MCF 10A (cell line): ENCODE data around the gene TMEM218. TPM values are rescaled to one million over a fixed set of nuclear protein-coding genes. Genes with fewer than 3 reads are reported as not detected.

Experiments used
- BruUV-seq: library from RNA; stranded (reverse); fragments of 400-500 nt; replicated peaks from 2 replicates; lab custom pipeline; 2021; lab: Mats Ljungman, UMichigan
- CTCF ChIA-PET: fragments of 300-600 bp; sonication (Branson Sonifier 250); formaldehyde crosslinking; extraction: SDS; loops from one replicate; lab custom pipeline; 2021; ENCODE audit warnings: antibody characterized with exemption, inconsistent platforms; lab: Yijun Ruan, JAX
- POLR2A ChIA-PET: fragments of 300-600, 350-650 bp; sonication (Branson Sonifier 250); formaldehyde crosslinking; extraction: SDS; loops from one replicate; lab custom pipeline; 2020; ENCODE audit warnings: antibody characterized with exemption, inconsistent platforms; lab: Yijun Ruan, JAX
- DNase-seq: peaks from one replicate; pipeline ENCODE4 v3.0.0-alpha.2; 2018; ENCODE audit not compliant: unreplicated experiment
- H3K27ac Mint-ChIP-seq: one replicate; pipeline ENCODE4 v1.8.0; 2022; ENCODE audit warnings: mild to moderate bottlenecking, low read depth, mixed read lengths; ENCODE audit not compliant: unreplicated experiment
- H3K27me3 Mint-ChIP-seq: one replicate; pipeline ENCODE4 v1.8.0; 2022; ENCODE audit warnings: mixed read lengths; ENCODE audit not compliant: insufficient read depth, unreplicated experiment
- H3K36me3 Mint-ChIP-seq: one replicate; pipeline ENCODE4 v1.8.0; 2022; ENCODE audit warnings: mild to moderate bottlenecking, moderate library complexity, mixed read lengths; ENCODE audit not compliant: insufficient read depth, unreplicated experiment
- H3K4me1 Mint-ChIP-seq: one replicate; pipeline ENCODE4 v1.8.0; 2022; ENCODE audit warnings: mixed read lengths; ENCODE audit not compliant: insufficient read depth, unreplicated experiment
- H3K4me3 Mint-ChIP-seq: one replicate; pipeline ENCODE4 v1.8.0; 2022; ENCODE audit warnings: mild to moderate bottlenecking, moderate library complexity, mixed read lengths; ENCODE audit not compliant: unreplicated experiment
- H3K9me3 Mint-ChIP-seq: one replicate; pipeline ENCODE4 v1.8.0; 2022; ENCODE audit warnings: mixed read lengths; ENCODE audit not compliant: unreplicated experiment
- intact Hi-C: fragments of 100-400 bp; cut with micrococcal nuclease; formaldehyde crosslinking; loops from 2 replicates; pipeline ENCODE4 v1.14.1; 2022
- total RNA-seq: library from RNA; stranded (reverse); gene quantifications from 2 replicates; pipeline ENCODE4 v1.2.3, GENCODE V29; 2022
- TF ChIP-seq, protein P1 (sequence below): fragments of 200-600 bp; IDR thresholded peaks from one replicate; pipeline ENCODE4 v1.8.0; 2022; ENCODE audit warnings: antibody characterized with exemption, mild to moderate bottlenecking; ENCODE audit not compliant: unreplicated experiment

Gene TMEM218
- total RNA-seq, 1 experiment from 2014 or later, result 21.1 TPM

DNA sequence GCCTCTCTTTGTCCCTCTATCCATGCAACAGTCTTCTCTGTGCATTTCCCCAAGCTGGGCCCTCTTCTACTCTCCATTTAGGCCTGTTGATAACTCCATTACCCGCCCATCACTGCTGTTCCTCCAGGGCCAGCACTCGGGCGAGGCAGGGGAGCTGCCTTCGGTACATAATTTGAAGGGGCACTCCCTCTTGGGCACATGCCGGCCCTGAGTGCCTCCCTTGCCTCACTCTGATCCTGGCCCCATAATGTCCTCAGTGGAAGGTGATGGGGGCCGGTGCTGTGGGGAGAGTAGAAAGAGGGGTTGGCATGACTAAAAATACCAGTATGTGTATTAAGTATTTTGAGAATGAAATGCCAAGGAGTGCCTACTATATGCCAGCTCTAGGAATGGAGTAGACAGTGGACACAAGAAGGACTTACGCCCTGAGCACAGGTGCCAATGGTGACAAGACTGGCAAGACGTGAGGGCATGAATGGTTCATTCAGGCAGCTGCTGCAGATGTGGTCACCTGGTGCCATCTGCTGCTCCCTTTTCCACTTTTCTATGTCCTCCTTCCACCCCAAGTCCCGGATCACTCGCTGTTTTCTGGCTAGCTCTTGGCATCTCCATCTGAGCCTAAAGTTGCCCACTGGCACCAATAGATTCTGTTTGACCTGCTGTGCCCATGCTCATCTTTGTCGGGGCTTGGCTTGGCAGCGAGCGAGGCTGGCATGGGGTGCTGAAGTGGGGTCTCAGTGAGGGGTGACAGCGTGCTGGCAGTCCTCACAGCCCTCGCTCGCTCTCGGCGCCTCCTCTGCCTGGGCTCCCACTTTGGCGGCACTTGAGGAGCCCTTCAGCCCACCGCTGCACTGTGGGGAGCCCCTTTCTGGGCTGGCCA is 22.6 kb downstream of the TMEM218 start:
- DNase-seq, result no peak
- peaks cover 21% of the 10 kb centered on the region for H3K4me1 Mint-ChIP-seq
- intact Hi-C loops, result no loop called here
- POLR2A ChIA-PET, result no interaction called here
- no peaks in the 10 kb centered on the region for H3K27me3 Mint-ChIP-seq
- CTCF ChIA-PET, result interaction anchor here (0.6 to 1.2 kb wide), 3 partner anchors 13 to 241 kb away, joined by 3 to 6 read pairs (median 5); no protein-coding TSS in a partner anchor
- H3K9me3 Mint-ChIP-seq, result no peaks in the 10 kb centered on the region
- BruUV-seq, result no TSS peak
- no peak overlapping the region for H3K4me3 Mint-ChIP-seq
- TF ChIP-seq, protein P1, sequence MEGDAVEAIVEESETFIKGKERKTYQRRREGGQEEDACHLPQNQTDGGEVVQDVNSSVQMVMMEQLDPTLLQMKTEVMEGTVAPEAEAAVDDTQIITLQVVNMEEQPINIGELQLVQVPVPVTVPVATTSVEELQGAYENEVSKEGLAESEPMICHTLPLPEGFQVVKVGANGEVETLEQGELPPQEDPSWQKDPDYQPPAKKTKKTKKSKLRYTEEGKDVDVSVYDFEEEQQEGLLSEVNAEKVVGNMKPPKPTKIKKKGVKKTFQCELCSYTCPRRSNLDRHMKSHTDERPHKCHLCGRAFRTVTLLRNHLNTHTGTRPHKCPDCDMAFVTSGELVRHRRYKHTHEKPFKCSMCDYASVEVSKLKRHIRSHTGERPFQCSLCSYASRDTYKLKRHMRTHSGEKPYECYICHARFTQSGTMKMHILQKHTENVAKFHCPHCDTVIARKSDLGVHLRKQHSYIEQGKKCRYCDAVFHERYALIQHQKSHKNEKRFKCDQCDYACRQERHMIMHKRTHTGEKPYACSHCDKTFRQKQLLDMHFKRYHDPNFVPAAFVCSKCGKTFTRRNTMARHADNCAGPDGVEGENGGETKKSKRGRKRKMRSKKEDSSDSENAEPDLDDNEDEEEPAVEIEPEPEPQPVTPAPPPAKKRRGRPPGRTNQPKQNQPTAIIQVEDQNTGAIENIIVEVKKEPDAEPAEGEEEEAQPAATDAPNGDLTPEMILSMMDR, result no peak
- H3K27ac Mint-ChIP-seq, result no peak overlapping the region
- H3K36me3 Mint-ChIP-seq, result peaks cover 32% of the 10 kb centered on the region

DNA sequence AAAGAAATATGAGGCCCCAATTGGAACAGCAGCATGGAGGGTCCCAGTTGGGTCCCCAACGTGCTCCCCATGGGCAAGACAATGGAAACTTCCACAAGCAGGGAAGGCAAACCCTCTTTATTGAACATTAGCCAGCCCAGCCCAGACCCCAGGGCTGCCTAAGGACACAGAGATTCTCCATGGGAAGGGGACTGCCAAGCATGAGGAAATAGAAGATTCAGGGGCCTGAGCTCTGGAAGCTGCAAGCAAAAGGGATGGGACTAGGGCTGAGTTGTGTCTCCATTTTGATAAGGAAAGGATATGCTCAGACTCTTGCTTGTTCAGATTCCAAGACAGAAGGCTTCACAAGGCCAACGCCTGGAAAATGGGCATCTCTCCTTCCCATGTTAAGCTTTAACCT is 23.3 kb downstream of the TMEM218 start:
- no peak overlapping the region for H3K4me3 Mint-ChIP-seq
- DNase-seq, result no peak
- POLR2A ChIA-PET, result interaction anchor here (0.7 kb wide), 1 partner anchor 12 kb away, joined by 3 read pairs; no protein-coding TSS in a partner anchor
- no peak overlapping the region for H3K27ac Mint-ChIP-seq
- no peaks in the 10 kb centered on the region for H3K27me3 Mint-ChIP-seq
- CTCF ChIA-PET, result interaction anchor here (0.5 to 1.3 kb wide), 5 partner anchors 12 to 242 kb away, joined by 3 to 6 read pairs (median 5); no protein-coding TSS in a partner anchor
- no peaks in the 10 kb centered on the region for H3K9me3 Mint-ChIP-seq
- peaks cover 28% of the 10 kb centered on the region for H3K36me3 Mint-ChIP-seq
- H3K4me1 Mint-ChIP-seq, result peaks cover 27% of the 10 kb centered on the region
- intact Hi-C loops, result no loop called here
- TF ChIP-seq, protein P1, result no peak
- BruUV-seq, result no TSS peak

DNA sequence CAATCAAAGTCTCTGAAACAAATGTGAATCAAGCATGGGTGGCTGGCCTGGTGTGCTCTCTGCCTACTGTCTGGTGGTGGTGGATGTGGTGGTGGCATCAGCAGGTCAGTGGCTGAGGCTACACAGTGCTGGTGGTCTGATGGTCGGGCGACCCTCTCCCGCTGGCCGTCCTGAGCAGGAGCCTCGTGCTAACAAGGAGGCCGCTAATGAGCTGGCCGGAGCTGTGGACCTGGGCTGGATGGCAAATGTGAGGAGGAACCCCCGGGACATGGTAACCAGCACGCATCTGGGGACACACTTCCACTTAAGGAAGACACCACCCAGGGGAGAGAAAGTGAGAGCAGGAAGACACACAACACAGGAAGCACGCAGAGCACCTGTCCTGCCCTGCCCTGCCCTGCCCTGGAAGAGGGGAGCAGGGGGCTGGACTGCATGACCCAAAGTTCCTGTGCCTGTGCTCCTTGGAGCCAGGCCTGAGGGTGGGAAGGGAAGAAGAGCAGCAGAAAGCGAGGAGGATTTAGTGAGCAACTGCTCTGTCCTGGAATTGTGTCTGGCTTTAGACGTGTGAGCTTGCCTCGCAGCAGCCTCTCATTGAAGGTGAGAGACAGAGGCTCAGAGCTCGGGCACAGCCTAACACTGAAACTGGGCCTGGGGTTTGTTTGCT is 24.7 kb downstream of the TMEM218 start:
- BruUV-seq, result no TSS peak
- no peak overlapping the region for H3K4me3 Mint-ChIP-seq
- H3K27me3 Mint-ChIP-seq, result no peaks in the 10 kb centered on the region
- intact Hi-C loops, result no loop called here
- TF ChIP-seq, protein P1, result no peak
- ChIA-PET CTCF (interaction anchor here (0.6 to 1.3 kb wide), 3 partner anchors 11 to 55 kb away, joined by 3 to 5 read pairs (median 3); no protein-coding TSS in a partner anchor), POLR2A (interaction anchor here (0.5 to 1.3 kb wide), 2 partner anchors 23 to 25 kb away, joined by 3 read pairs; partner anchors contain the start of genes SLC37A2 and TMEM218)
- DNase-seq, result no peak
- H3K36me3 Mint-ChIP-seq, result peaks cover 23% of the 10 kb centered on the region
- H3K4me1 Mint-ChIP-seq, result peaks cover 35% of the 10 kb centered on the region
- H3K9me3 Mint-ChIP-seq, result no peaks in the 10 kb centered on the region
- peak overlapping the region; percentile 40 for H3K27ac Mint-ChIP-seq
